Measurements from ENCODE around the gene CACNG6.

The CACNG6 gene

DNA sequence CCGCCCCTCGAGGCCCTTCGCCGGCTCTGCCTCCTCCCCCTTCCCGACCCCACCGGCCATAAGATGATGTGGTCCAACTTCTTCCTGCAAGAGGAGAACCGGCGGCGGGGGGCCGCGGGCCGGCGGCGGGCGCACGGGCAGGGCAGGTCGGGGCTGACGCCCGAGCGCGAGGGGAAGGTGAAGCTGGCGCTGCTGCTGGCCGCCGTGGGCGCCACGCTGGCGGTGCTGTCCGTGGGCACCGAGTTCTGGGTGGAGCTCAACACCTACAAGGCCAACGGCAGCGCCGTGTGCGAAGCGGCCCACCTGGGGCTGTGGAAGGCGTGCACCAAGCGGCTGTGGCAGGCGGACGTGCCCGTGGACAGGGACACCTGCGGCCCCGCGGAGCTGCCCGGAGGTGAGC, 1.4 kb downstream of the CACNG6 start:
- Histone ChIP-seq H3K36me3 (ENCODE audit: control insufficient read depth, insufficient read depth, low read length) (no peaks in the 10 kb centered on the region), H3K9ac (ENCODE audit: low read length) (no peak overlapping the region), H3K27me3 (ENCODE audit: control insufficient read depth, insufficient read depth, low read length) (peaks cover 24% of the 10 kb centered on the region), H3K4me1 (ENCODE audit: control insufficient read depth, insufficient read depth, low read length) (no peaks in the 10 kb centered on the region), H3K27ac (ENCODE audit: low read depth, low read length) (no peak overlapping the region), H3K4me3 (ENCODE audit: low read length) (no peak overlapping the region)

DNA sequence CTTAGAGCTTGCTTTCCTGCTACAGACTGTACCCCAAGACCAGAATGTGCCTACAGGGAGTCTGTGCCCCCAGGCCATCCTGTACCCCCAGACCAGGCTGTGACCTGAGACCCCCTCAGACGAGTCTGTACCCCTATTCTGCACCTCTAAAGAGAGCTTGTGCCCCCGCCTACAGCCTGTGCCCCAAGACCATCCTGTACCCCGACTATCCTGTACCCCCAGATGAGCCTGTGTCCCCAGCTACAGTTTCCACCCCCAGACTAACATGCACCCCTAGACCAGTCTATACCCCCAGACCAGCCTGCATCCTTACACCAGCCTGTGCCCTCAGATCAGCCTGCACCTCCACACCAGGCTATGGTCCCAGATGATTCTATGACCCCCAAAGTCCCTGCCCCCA, 2.0 kb downstream of the CACNG6 start:
- no peak overlapping the region for H3K9ac ChIP-seq (ENCODE audit: low read length)
- no peaks in the 10 kb centered on the region for H3K4me1 ChIP-seq (ENCODE audit: control insufficient read depth, insufficient read depth, low read length)
- no peak overlapping the region for H3K4me3 ChIP-seq (ENCODE audit: low read length)
- peaks cover 24% of the 10 kb centered on the region for H3K27me3 ChIP-seq (ENCODE audit: control insufficient read depth, insufficient read depth, low read length)
- H3K36me3 ChIP-seq (ENCODE audit: control insufficient read depth, insufficient read depth, low read length), result no peaks in the 10 kb centered on the region
- no peak overlapping the region for H3K27ac ChIP-seq (ENCODE audit: low read depth, low read length)

DNA sequence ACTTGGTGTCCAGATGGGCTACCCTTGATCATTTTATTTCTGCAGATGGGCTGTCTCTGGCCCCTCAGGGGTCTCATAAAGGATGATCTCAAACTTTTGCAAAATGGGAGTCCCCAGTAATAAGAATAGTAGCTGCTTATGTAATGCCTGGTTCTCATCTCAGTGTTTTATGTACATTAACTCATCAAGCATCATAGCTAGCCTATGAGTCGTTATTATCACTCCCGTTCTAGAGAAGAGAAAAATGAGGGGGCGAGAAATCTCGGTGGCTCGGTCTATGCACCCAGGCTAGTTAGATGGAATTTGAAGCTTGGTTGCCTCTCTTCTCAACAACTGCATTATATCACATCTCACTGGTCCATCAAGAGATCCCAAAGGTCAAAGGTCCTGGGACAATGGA, 3.4 kb downstream of the CACNG6 start:
- H3K36me3 ChIP-seq (ENCODE audit: control insufficient read depth, insufficient read depth, low read length), result no peaks in the 10 kb centered on the region
- H3K27ac ChIP-seq (ENCODE audit: low read depth, low read length), result no peak overlapping the region
- no peaks in the 10 kb centered on the region for H3K4me1 ChIP-seq (ENCODE audit: control insufficient read depth, insufficient read depth, low read length)
- H3K27me3 ChIP-seq (ENCODE audit: control insufficient read depth, insufficient read depth, low read length), result peaks cover 21% of the 10 kb centered on the region
- no peak overlapping the region for H3K4me3 ChIP-seq (ENCODE audit: low read length)
- no peak overlapping the region for H3K9ac ChIP-seq (ENCODE audit: low read length)

DNA sequence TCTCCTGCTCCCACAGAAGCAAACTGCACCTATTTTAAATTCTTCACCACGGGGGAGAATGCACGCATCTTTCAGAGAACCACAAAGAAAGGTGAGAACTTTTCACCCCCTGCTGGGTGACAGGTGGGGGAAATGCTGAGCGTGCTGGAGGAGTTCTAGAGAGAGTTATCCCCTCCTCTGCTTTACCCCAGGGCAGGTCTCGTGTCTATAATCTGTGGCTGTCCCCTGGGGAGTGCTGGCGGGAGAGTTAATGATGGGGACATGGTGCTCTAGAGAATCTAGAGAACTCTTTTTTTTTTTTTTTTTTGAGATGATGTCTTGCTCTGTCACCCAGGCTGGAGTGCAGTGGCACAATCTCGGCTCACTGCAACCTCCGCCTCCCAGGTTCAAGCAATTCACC, 6.8 kb downstream of the CACNG6 start:
- Histone ChIP-seq H3K36me3 (ENCODE audit: control insufficient read depth, insufficient read depth, low read length) (no peaks in the 10 kb centered on the region), H3K27ac (ENCODE audit: low read depth, low read length) (no peak overlapping the region), H3K9ac (ENCODE audit: low read length) (no peak overlapping the region), H3K27me3 (ENCODE audit: control insufficient read depth, insufficient read depth, low read length) (peaks cover 6% of the 10 kb centered on the region), H3K4me3 (ENCODE audit: low read length) (no peak overlapping the region), H3K4me1 (ENCODE audit: control insufficient read depth, insufficient read depth, low read length) (no peaks in the 10 kb centered on the region)

DNA sequence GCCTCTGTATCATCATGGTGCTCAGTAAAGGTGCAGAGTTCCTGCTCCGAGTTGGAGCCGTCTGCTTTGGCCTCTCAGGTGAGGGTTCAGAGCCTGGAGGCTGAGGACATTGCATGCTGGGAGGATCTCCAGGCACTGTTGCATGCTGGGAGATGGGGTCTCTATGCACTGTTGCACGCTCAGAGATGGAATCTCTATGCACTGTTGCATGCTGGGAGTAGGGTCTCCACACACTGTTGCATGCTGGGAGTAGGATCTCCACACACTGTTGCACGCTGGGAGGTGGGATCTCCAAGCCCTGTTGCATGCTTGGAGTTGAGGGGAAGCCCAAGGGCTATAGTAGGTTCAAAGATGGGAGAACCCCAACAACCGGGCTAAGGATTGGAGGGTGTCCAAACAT, 8.3 kb downstream of the CACNG6 start:
- H3K4me1 ChIP-seq (ENCODE audit: control insufficient read depth, insufficient read depth, low read length), result no peaks in the 10 kb centered on the region
- H3K36me3 ChIP-seq (ENCODE audit: control insufficient read depth, insufficient read depth, low read length), result no peaks in the 10 kb centered on the region
- no peak overlapping the region for H3K27ac ChIP-seq (ENCODE audit: low read depth, low read length)
- no peak overlapping the region for H3K9ac ChIP-seq (ENCODE audit: low read length)
- no peak overlapping the region for H3K4me3 ChIP-seq (ENCODE audit: low read length)
- H3K27me3 ChIP-seq (ENCODE audit: control insufficient read depth, insufficient read depth, low read length), result no peaks in the 10 kb centered on the region

DNA sequence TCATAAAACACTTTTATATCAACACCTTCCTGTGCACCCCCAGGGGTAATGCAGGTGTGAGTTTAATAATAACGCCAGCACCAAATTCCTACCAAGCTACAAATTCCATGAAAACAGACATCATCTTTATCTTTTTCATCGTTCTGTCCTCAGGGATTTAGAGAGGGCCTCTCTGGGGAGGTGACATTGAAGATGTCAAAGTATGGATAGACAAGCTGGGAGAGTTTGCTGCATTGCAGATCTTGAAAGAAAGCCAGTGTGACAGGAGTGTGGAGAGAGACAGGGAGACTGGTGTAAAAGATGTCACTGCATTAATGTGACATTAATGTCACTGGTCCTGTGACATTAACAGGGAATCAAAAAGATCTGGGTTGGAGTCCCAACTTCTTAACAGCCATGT, 10.1 kb downstream of the CACNG6 start:
- H3K27ac ChIP-seq (ENCODE audit: low read depth, low read length), result no peak overlapping the region
- H3K36me3 ChIP-seq (ENCODE audit: control insufficient read depth, insufficient read depth, low read length), result no peaks in the 10 kb centered on the region
- H3K4me1 ChIP-seq (ENCODE audit: control insufficient read depth, insufficient read depth, low read length), result no peaks in the 10 kb centered on the region
- no peak overlapping the region for H3K9ac ChIP-seq (ENCODE audit: low read length)
- no peaks in the 10 kb centered on the region for H3K27me3 ChIP-seq (ENCODE audit: control insufficient read depth, insufficient read depth, low read length)
- H3K4me3 ChIP-seq (ENCODE audit: low read length), result no peak overlapping the region

DNA sequence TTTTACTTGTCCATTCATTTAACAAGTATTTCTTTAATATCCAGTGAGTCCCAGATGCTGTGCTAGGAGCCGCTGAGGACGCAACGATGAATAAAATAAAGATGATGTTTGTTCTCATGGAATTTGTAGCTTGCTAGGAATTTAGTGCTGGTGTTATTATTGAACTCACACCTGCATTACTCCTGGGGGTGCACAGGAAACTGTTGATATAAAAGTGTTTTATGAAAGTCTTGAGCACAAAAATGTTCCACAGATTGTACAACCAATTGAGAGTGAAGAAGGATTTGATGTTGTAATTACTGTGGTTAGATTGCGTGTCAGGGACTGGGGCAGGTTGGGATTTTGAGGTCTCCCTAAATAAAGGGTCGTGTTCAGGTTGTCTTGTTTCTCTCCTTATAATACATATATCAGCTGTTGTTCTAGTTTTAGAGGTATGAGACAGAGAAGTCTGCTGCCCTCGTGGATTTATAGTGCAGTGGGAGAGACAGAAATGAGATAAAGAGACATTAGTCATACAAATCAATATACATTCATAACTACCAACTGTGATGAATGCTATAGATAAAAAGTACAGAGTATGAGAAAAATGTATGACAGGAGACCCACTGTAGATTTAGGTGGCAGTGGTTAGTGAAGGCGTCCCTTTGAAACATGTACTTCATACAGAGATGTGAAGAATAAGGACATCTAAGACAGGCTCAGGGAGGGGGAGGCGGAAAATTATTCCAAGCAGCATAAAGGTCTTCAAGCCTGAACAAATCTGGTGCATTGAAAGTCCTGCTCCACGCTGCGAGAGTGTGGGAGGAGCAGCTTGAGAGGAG, 11.3 kb downstream of the CACNG6 start:
- no peak overlapping the region for H3K27ac ChIP-seq (ENCODE audit: low read depth, low read length)

DNA sequence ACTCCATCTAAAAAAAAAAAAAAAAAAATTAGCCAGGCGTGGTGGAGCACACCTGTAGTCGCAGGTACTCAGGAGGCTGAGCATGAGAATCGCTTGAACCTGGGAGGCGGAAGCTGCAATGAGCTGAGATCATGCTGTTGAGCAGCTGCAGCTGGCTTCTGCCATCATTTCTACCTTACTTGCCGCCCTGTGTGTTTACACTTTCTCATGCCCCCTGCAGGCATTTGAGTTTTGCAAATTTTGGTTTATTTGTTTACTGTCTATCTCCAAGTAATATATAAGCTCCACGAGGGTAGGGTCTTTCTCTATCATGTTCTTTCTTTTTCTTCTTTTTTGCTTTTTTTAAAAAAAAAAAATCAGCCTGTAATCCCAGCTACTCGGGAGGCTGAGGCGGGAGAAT, 18.0 kb downstream of the CACNG6 start:
- Histone ChIP-seq H3K4me1 (ENCODE audit: control insufficient read depth, insufficient read depth, low read length) (no peaks in the 10 kb centered on the region), H3K9ac (ENCODE audit: low read length) (no peak overlapping the region), H3K27ac (ENCODE audit: low read depth, low read length) (no peak overlapping the region), H3K27me3 (ENCODE audit: control insufficient read depth, insufficient read depth, low read length) (no peaks in the 10 kb centered on the region), H3K36me3 (ENCODE audit: control insufficient read depth, insufficient read depth, low read length) (no peaks in the 10 kb centered on the region), H3K4me3 (ENCODE audit: low read length) (no peak overlapping the region)

More for the DNA sequence above, 11.3 kb downstream of the CACNG6 start:
- no peaks in the 10 kb centered on the region for H3K36me3 ChIP-seq (ENCODE audit: control insufficient read depth, insufficient read depth, low read length)
- H3K9ac ChIP-seq (ENCODE audit: low read length), result no peak overlapping the region
- H3K4me3 ChIP-seq (ENCODE audit: low read length), result no peak overlapping the region
- no peaks in the 10 kb centered on the region for H3K4me1 ChIP-seq (ENCODE audit: control insufficient read depth, insufficient read depth, low read length)
- no peaks in the 10 kb centered on the region for H3K27me3 ChIP-seq (ENCODE audit: control insufficient read depth, insufficient read depth, low read length)

DNA sequence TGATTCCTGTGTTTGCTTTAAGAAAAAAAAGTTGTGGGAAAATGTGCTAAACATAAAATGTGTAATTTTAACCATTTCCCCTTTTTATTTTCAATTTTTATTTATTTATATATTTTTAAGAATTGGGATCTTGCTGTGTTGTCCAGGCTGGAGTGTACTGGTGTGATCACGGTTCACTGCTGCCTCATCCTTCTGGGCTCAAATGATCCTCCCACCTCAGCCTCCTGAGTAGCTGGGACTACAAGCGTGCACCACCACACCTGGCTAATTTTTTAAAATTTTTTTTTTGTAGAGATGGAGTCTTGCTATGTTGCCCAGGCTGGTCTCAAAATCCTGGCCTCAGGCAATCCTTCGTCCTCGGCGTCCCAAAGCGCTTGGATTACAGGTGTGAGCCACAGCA, 19.0 kb downstream of the CACNG6 start:
- Histone ChIP-seq H3K27ac (ENCODE audit: low read depth, low read length) (no peak overlapping the region), H3K9ac (ENCODE audit: low read length) (no peak overlapping the region), H3K4me1 (ENCODE audit: control insufficient read depth, insufficient read depth, low read length) (no peaks in the 10 kb centered on the region), H3K4me3 (ENCODE audit: low read length) (no peak overlapping the region), H3K27me3 (ENCODE audit: control insufficient read depth, insufficient read depth, low read length) (no peaks in the 10 kb centered on the region), H3K36me3 (ENCODE audit: control insufficient read depth, insufficient read depth, low read length) (no peaks in the 10 kb centered on the region)

DNA sequence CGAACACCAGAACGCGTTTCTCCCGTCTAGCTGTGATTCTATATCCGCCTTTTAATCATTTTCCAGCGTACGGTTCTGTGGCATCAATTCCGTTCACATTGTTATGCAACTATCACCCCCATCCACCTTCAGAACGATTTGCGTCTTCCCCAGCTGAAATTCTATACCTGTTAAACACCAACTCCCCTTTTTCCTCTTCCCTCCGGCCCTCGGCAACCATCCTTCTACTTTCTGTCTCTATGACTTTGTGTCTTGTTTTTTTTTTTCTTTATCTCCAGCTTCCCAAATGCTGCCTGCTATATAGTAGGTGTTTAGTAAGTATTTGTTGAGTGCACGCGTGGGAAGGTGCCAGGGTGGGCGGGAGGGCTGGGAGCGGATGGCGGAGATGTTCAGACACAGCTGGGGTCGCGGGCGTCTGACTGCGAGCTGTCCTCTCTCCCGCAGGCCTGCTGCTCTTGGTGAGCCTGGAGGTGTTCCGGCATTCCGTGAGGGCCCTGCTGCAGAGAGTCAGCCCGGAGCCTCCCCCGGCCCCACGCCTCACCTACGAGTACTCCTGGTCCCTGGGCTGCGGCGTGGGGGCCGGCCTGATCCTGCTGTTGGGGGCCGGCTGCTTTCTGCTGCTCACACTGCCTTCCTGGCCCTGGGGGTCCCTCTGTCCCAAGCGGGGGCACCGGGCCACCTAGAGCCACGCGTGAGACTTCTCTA, 20.2 kb downstream of the CACNG6 start:
- Histone ChIP-seq H3K27ac (ENCODE audit: low read depth, low read length) (no peak overlapping the region), H3K9ac (ENCODE audit: low read length) (no peak overlapping the region), H3K36me3 (ENCODE audit: control insufficient read depth, insufficient read depth, low read length) (no peaks in the 10 kb centered on the region), H3K4me1 (ENCODE audit: control insufficient read depth, insufficient read depth, low read length) (no peaks in the 10 kb centered on the region), H3K27me3 (ENCODE audit: control insufficient read depth, insufficient read depth, low read length) (no peaks in the 10 kb centered on the region), H3K4me3 (ENCODE audit: low read length) (no peak overlapping the region)

DNA sequence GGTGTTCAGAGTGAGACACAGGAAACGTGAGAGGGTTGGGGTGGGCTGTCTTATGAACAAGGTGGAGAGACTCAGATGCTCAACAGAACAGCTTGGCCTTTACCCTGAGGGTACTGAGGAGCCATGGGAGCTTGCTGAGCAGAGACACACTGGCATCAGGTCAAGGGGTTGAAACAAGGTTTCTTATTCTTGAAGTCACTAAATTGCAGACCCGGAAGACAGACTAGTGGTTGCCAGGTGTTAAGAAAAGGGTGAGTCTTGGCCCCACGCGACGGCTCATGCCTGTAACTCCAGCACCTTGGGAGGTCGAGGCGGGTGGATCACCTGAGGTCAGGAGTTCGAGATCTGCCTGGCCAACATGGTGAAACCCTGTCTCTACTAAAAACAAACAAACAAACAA, 22.4 kb downstream of the CACNG6 start:
- Histone ChIP-seq H3K36me3 (ENCODE audit: control insufficient read depth, insufficient read depth, low read length) (no peaks in the 10 kb centered on the region), H3K4me1 (ENCODE audit: control insufficient read depth, insufficient read depth, low read length) (no peaks in the 10 kb centered on the region), H3K27me3 (ENCODE audit: control insufficient read depth, insufficient read depth, low read length) (no peaks in the 10 kb centered on the region), H3K4me3 (ENCODE audit: low read length) (no peak overlapping the region), H3K27ac (ENCODE audit: low read depth, low read length) (no peak overlapping the region), H3K9ac (ENCODE audit: low read length) (no peak overlapping the region)

DNA sequence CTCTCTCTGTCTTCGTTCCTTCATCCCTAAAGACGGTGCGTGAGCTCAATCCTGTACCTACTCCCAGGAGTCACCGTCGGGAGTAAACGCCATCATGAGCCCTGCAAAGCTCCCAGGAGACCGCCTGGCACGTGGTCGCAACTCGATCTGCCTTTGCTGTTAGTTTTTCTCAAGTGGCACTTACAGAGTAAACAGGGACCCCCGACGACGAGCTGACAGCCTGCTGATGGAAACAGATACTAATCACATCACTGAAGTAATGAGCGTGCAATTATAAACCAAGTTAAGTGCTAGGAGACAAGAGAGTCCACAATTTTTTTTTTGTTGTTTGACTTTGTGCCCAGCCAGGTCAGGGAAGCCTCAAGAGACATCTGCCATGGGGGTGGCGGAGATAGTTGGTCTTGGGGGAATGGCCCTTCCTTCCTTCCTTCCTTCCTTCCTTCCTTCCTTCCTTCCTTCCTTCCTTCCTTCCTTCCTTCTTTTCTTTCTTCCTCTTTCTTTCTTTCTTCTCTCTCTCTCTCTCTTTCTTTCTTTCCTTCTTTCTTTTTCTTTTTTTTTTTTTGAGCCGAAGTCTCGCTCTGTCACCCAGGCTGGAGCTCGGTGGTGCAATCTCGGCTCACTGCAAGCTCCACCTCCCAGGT, 23.6 kb downstream of the CACNG6 start:
- H3K9ac ChIP-seq (ENCODE audit: low read length), result no peak overlapping the region
- no peaks in the 10 kb centered on the region for H3K27me3 ChIP-seq (ENCODE audit: control insufficient read depth, insufficient read depth, low read length)
- no peaks in the 10 kb centered on the region for H3K36me3 ChIP-seq (ENCODE audit: control insufficient read depth, insufficient read depth, low read length)
- H3K27ac ChIP-seq (ENCODE audit: low read depth, low read length), result no peak overlapping the region
- no peaks in the 10 kb centered on the region for H3K4me1 ChIP-seq (ENCODE audit: control insufficient read depth, insufficient read depth, low read length)
- no peak overlapping the region for H3K4me3 ChIP-seq (ENCODE audit: low read length)
